K562 (cell line): ENCODE results near the gene COASY. TPM values are rescaled to one million over a fixed set of nuclear protein-coding genes. Genes with fewer than 3 reads are reported as not detected.
A peak's percentile ranks its signal among the peaks of the same experiment; 100 is the strongest.

Experiments used
- BRF1 ChIP-seq: IDR thresholded peaks from 3 replicates; pipeline ENCODE4 v1.6.1; 2011; ENCODE audit warnings: borderline replicate concordance, mild to moderate bottlenecking; ENCODE audit not compliant: insufficient read length; ENCODE audit errors: extremely low read depth
- CBFA2T3 ChIP-seq: fragments of 450-650 bp; IDR thresholded peaks from 2 replicates; pipeline ENCODE4 v1.6.1; 2017
- CCAR2 ChIP-seq: fragments of 200-400 bp; formaldehyde crosslinking; IDR thresholded peaks from 2 replicates; pipeline ENCODE4 v1.6.1; 2017; ENCODE audit warnings: mild to moderate bottlenecking, low read depth, low read length
- CSDE1 ChIP-seq, 2 experiments: fragments of 450-650 bp; IDR thresholded peaks; 2 replicates each; pipeline ENCODE4 v1.6.1; 2016; ENCODE audit warnings: mild to moderate bottlenecking in 1 of 2
- GATAD2B ChIP-seq: fragments of 450-650 bp; IDR thresholded peaks from 2 replicates; pipeline ENCODE4 v1.6.1; 2017; ENCODE audit warnings: mild to moderate bottlenecking, borderline replicate concordance
- HNRNPK ChIP-seq: fragments of 200-400 bp; formaldehyde crosslinking; IDR thresholded peaks from one replicate; pipeline ENCODE4 v1.6.1; 2018; ENCODE audit warnings: mild to moderate bottlenecking, low read depth, low read length; ENCODE audit not compliant: poor library complexity, severe bottlenecking
- NCOA4 ChIP-seq: fragments of 450-650 bp; IDR thresholded peaks from 2 replicates; pipeline ENCODE4 v1.6.1; 2018; ENCODE audit warnings: mild to moderate bottlenecking; ENCODE audit not compliant: partially characterized antibody
- NCOA6 ChIP-seq: fragments of 450-650 bp; IDR thresholded peaks from 2 replicates; pipeline ENCODE4 v1.6.1; 2017; ENCODE audit warnings: mild to moderate bottlenecking
- POLR3G ChIP-seq: IDR thresholded peaks from 2 replicates; pipeline ENCODE4 v1.6.1; 2011; ENCODE audit not compliant: insufficient read length, insufficient replicate concordance; ENCODE audit errors: extremely low read depth
- PRPF4 ChIP-seq: fragments of 200-400 bp; formaldehyde crosslinking; IDR thresholded peaks from one replicate; pipeline ENCODE4 v1.6.1; 2017; ENCODE audit warnings: low read length, low read depth, mild to moderate bottlenecking; ENCODE audit not compliant: insufficient read depth, poor library complexity, severe bottlenecking
- RBM17 ChIP-seq: fragments of 200-400 bp; formaldehyde crosslinking; IDR thresholded peaks from 2 replicates; pipeline ENCODE4 v1.6.1; 2017; ENCODE audit warnings: low read depth, mild to moderate bottlenecking, low read length, borderline replicate concordance
- RNF2 ChIP-seq: sonication (generic); IDR thresholded peaks from 2 replicates; pipeline ENCODE4 v1.6.1; 2016
- RNF219 ChIP-seq: fragments of 250-450 bp; sonication (Bioruptor Pico); IDR thresholded peaks from 2 replicates; pipeline ENCODE4 v1.5.0; 2022; ENCODE audit warnings: mild to moderate bottlenecking
- SMAD4 ChIP-seq: fragments of 250-450 bp; sonication (Bioruptor Pico); conservative IDR thresholded peaks from 2 replicates; pipeline ENCODE4 v1.8.0; 2021; ENCODE audit warnings: inconsistent platforms, mild to moderate bottlenecking, moderate library complexity
- U2AF2 ChIP-seq: fragments of 200-400 bp; formaldehyde crosslinking; optimal IDR thresholded peaks from 2 replicates; pipeline ENCODE3; 2017; ENCODE audit warnings: low read depth, mild to moderate bottlenecking, low read length
- XRCC5 ChIP-seq: fragments of 200-400 bp; formaldehyde crosslinking; IDR thresholded peaks from 2 replicates; pipeline ENCODE4 v1.6.1; 2017; ENCODE audit warnings: low read depth, mild to moderate bottlenecking, low read length
- ZBTB7A ChIP-seq: IDR thresholded peaks from 2 replicates; pipeline ENCODE4 v1.6.1; 2011; ENCODE audit warnings: low read depth, mild to moderate bottlenecking, low read length, moderate library complexity, borderline replicate concordance; ENCODE audit not compliant: control insufficient read depth
- ZNF121 ChIP-seq: sonication (generic); formaldehyde crosslinking; conservative IDR thresholded peaks from 2 replicates; pipeline ENCODE4 v1.8.0; 2022; ENCODE audit warnings: missing genetic modification reagents
- ZNF232 ChIP-seq: sonication (generic); formaldehyde crosslinking; IDR thresholded peaks from 2 replicates; pipeline ENCODE4 v1.8.0; 2022; ENCODE audit warnings: mild to moderate bottlenecking, missing genetic modification reagents
- ZNF263 ChIP-seq: sonication (generic); formaldehyde crosslinking; IDR thresholded peaks from 2 replicates; pipeline ENCODE4 v1.8.0; 2022; ENCODE audit warnings: mild to moderate bottlenecking, missing genetic modification reagents, borderline replicate concordance
- ZNF282 ChIP-seq: sonication (generic); formaldehyde crosslinking; IDR thresholded peaks from 2 replicates; pipeline ENCODE4 v1.8.1; 2023; ENCODE audit warnings: missing genetic modification reagents
- ZNF395 ChIP-seq: fragments of 200-800 bp; sonication (Bioruptor generic); IDR thresholded peaks from 2 replicates; pipeline ENCODE4 v1.6.1; 2017; ENCODE audit warnings: missing genetic modification characterization, missing compliant biosample characterization
- ZNF398 ChIP-seq: fragments of 250-450 bp; sonication (Bioruptor Pico); IDR thresholded peaks from 2 replicates; pipeline ENCODE4 v1.8.0; 2021; ENCODE audit warnings: moderate library complexity, mild to moderate bottlenecking, inconsistent platforms
- ZNF717 ChIP-seq: fragments of 250-450 bp; sonication (Bioruptor Pico); IDR thresholded peaks from 2 replicates; pipeline ENCODE4 v1.5.0; 2021
- ZZZ3 ChIP-seq: fragments of 450-650 bp; IDR thresholded peaks from 2 replicates; pipeline ENCODE4 v1.6.1; 2016; ENCODE audit warnings: antibody characterized with exemption, mild to moderate bottlenecking, moderate library complexity
- polyA plus RNA-seq, 8 experiments: library from polyadenylated mRNA; depleted of rRNA in 4 of 8; stranded (reverse) in 5 of 8; unstranded in 3 of 8; fragments of >200 nt; fragmentation: Nextera tagmentation in 2 of 8; fragmentation: Illumina TruSeq in 1 of 8; extraction: Ambion mirVana in 2 of 8; extraction: Trizol in 1 of 8; gene quantifications; 2 replicates each; pipeline versions ENCODE4 v1.2.1 to v1.2.3, GENCODE V29; 2011 to 2014; ENCODE audit warnings: inconsistent platforms in 1 of 8, missing spikeins in 1 of 8
- total RNA-seq, 7 experiments: library from RNA; depleted of rRNA in 6 of 7; stranded (reverse); fragments of >200 nt in 6 of 7; fragmentation: Illumina TruSeq in 2 of 7; extraction: Trizol in 2 of 7; gene quantifications; 2 replicates each; pipeline versions ENCODE4 v1.2.1 to v1.2.3, GENCODE V29; 2011 to 2021; ENCODE audit warnings: low replicate concordance in 1 of 7

The COASY gene
- total and polyA plus RNA-seq, 9 of the 15 experiments (the other 6 are each of a cell fraction or from before 2014, with no cell fraction given), result 25.4 to 175 (median 62.3) TPM

GRCh38 chr17:42517516-42517915 is 44.4 kb upstream of the COASY start (continued):
- no peak for TF ChIP-seq HNRNPK
- no peak for TF ChIP-seq ZNF121
- no peak for TF ChIP-seq ZNF232 (CRISPR knock-in tag)
- TF ChIP-seq CSDE1 (IDR thresholded peaks at IDR 0.05), result no peak
- TF ChIP-seq ZNF398 (CRISPR knock-in tag), result no peak
- peak; percentile 77; the same call in 1 of the 2 replicates for TF ChIP-seq XRCC5
- TF ChIP-seq SMAD4 (CRISPR knock-in tag), result no peak
- no peak for TF ChIP-seq ZNF395
- no peak for TF ChIP-seq RNF2
- no peak for TF ChIP-seq RBM17
- no peak for TF ChIP-seq BRF1
- TF ChIP-seq NCOA6, result no peak
- TF ChIP-seq NCOA4, result no peak
- TF ChIP-seq RNF219, result no peak
- TF ChIP-seq ZBTB7A, result 0 out of 2 replicates have a peak, but pooled peaks have one; percentile 33
- no peak for TF ChIP-seq ZZZ3
- no peak for TF ChIP-seq ZNF282
- TF ChIP-seq ZNF263 (CRISPR knock-in tag), result no peak
- no peak for TF ChIP-seq ZNF717 (CRISPR knock-in tag)
- TF ChIP-seq PRPF4, result no peak
- TF ChIP-seq POLR3G, result no peak
- no peak for TF ChIP-seq U2AF2
- TF ChIP-seq CBFA2T3, result no peak
- TF ChIP-seq GATAD2B, result no peak
- no peak for TF ChIP-seq CCAR2
